Chondrocyte (in vitro differentiated cells): Measurements from ENCODE around the gene MCAM. TPM values are rescaled to one million over a fixed set of nuclear protein-coding genes. Genes with fewer than 3 reads are reported as not detected.

Experiments used
- DNase-seq: peaks from one replicate; pipeline ENCODE4 v3.0.0; 2021; ENCODE audit warnings: mixed read lengths, low spot score
- H3K27ac Mint-ChIP-seq: one replicate; pipeline ENCODE4 v1.8.0; 2021; ENCODE audit warnings: mild to moderate bottlenecking, moderate library complexity, mixed read lengths; ENCODE audit not compliant: unreplicated experiment
- H3K27me3 Mint-ChIP-seq: 2 replicates; pipeline ENCODE4 v1.8.0; 2021; ENCODE audit warnings: low read depth, mixed read lengths
- H3K36me3 Mint-ChIP-seq: 2 replicates; pipeline ENCODE4 v1.8.0; 2021; ENCODE audit warnings: low read depth, mixed read lengths
- H3K4me1 Mint-ChIP-seq: 2 replicates; pipeline ENCODE4 v1.8.0; 2021; ENCODE audit warnings: low read depth, mild to moderate bottlenecking, mixed read lengths
- H3K4me3 Mint-ChIP-seq: one replicate; pipeline ENCODE4 v1.8.0; 2021; ENCODE audit warnings: mild to moderate bottlenecking, moderate library complexity, mixed read lengths; ENCODE audit not compliant: unreplicated experiment
- H3K9me3 Mint-ChIP-seq: 2 replicates; pipeline ENCODE4 v1.8.0; 2021; ENCODE audit warnings: low read depth, mixed read lengths
- CTCF ChIP-seq: fragments of 200-600 bp; sonication (generic); IDR thresholded peaks from 2 replicates; pipeline ENCODE4 v1.5.0; 2021; ENCODE audit warnings: antibody characterized with exemption, mild to moderate bottlenecking, moderate library complexity
- total RNA-seq: library from RNA; stranded (reverse); gene quantifications from 3 replicates; pipeline ENCODE4 v1.2.1, GENCODE V29; 2021

Gene MCAM
- total RNA-seq, 1 donor from 2014 or later: 527 TPM

DNA sequence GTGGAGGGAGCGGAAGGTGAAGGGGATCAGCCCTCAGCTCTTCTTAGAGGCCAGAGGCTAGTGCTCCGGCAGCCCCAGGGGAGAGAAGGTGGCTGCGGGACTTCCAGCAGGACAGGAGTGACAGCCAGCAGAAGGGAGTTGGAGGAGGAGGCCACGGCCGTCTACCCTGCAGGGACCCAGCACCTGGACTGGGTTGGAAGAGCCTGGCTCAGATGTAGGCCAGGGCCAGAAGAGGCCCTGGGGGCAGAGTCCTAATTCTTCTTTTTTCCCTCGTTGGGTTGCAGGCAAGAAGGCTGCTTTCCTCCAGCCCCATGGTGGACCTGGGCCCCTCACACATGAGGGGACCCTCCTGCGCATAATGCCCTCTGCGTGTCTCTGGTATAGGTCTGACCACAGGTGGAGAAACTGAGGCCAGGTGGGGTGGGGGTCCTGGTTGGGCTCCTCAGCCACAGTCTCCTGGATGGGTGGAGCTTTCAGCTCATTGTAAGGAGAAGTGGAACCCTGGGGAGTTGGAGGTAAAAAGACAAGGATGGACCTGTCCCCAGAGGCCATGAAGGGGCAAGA is 2.3 kb upstream of the MCAM start:
- H3K4me1 Mint-ChIP-seq: peaks cover 63% of the 10 kb centered on the region
- H3K36me3 Mint-ChIP-seq: peaks cover 6% of the 10 kb centered on the region
- TF ChIP-seq CTCF: no peak
- peak overlapping the region; percentile 60 for H3K4me3 Mint-ChIP-seq
- H3K27me3 Mint-ChIP-seq: no peaks in the 10 kb centered on the region
- H3K9me3 Mint-ChIP-seq: no peaks in the 10 kb centered on the region
- DNase-seq: no peak
- H3K27ac Mint-ChIP-seq: peak overlapping the region; percentile 98

- DNase-seq: no peak
- Mint-ChIP-seq H3K9me3 (no peaks in the 10 kb centered on the region), H3K27ac (peak overlapping the region; percentile 98), H3K27me3 (no peaks in the 10 kb centered on the region), H3K36me3 (peaks cover 8% of the 10 kb centered on the region), H3K4me1 (peaks cover 63% of the 10 kb centered on the region), H3K4me3 (peak overlapping the region; percentile 60)
- TF ChIP-seq CTCF: no peak
Observed at GRCh38 chr11:119318240-119319135, 1.6 kb upstream of the MCAM start.

- Mint-ChIP-seq H3K27ac (peak overlapping the region; percentile 98), H3K4me3 (peak overlapping the region; percentile 64), H3K36me3 (peaks cover 10% of the 10 kb centered on the region), H3K27me3 (no peaks in the 10 kb centered on the region), H3K4me1 (peaks cover 62% of the 10 kb centered on the region), H3K9me3 (no peaks in the 10 kb centered on the region)
- TF ChIP-seq CTCF: no peak
- no peak for DNase-seq
Observed at GRCh38 chr11:119317592-119318239, 786 bp upstream of the MCAM start.

DNA sequence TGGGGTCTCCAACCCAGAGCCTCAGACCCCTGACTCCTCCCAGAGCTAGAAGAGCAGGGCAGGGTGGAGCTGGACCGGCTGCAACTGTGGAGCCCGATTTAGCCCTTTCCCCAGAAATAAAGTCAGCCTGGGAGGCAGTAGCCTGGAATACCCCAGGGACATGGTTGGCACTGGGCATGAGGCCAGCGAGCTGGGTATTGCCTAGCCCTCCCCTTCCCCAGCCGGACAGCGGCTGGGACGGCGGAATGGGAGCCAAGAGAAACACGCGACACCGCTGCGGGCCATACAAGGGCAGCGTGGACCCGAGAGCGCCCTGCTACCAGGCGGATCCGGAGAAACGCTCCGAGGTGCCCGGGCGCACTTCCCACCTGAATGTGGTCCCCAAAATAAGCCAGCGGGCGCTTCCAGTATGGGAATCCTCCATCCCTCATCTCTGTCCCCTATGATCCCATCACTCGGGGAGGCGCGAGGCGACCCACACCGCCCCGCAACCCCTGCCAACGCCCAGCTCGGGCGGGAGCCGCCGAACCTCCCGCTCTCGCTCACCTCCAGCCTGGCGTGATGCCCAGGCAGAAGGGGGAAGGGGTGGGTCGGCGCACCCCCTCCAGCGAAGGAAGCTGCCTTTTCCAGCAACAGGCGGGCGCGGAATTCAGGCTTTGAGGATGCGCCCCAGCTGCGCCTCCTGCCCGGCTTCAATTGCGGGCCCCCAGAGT is 758 bp downstream of the MCAM start:
- peaks cover 51% of the 10 kb centered on the region for H3K4me1 Mint-ChIP-seq

More for the DNA sequence above, 758 bp downstream of the MCAM start:
- Mint-ChIP-seq H3K9me3 (no peaks in the 10 kb centered on the region), H3K27ac (peak overlapping the region; percentile 83), H3K4me3 (peak overlapping the region; percentile 80), H3K36me3 (peaks cover 15% of the 10 kb centered on the region), H3K27me3 (no peaks in the 10 kb centered on the region)
- DNase-seq: no peak
- TF ChIP-seq CTCF: no peak
